CD8-positive, alpha-beta memory T cell (primary cell): ENCODE data around the gene MS4A2. TPM values are rescaled to one million over a fixed set of nuclear protein-coding genes. Genes with fewer than 3 reads are reported as not detected.
"Not testable (repeated sequence)": the region's sequence is repeated elsewhere in the genome, so short reads cannot be mapped to it uniquely, and the experiment has no call there.

ENCODE experiments used
- CTCF ChIA-PET: fragments of 350-600 bp; sonication (Branson Sonifier 250); formaldehyde crosslinking; loops from one replicate; lab custom pipeline; 2021; ENCODE audit warnings: antibody characterized with exemption; lab: Charles Lee
- POLR2A ChIA-PET: fragments of 350-600 bp; sonication (Branson Sonifier 250); formaldehyde crosslinking; loops from one replicate; lab custom pipeline; 2021; ENCODE audit warnings: antibody characterized with exemption; lab: Charles Lee
- DNase-seq, 5 donors: peaks; one replicate each; pipeline versions ENCODE4 v3.0.0 to v3.0.0-alpha.2; 2020 to 2022; ENCODE audit warnings: mixed read lengths in 1 of 5
- H3K27ac ChIP-seq: one replicate; pipeline ENCODE4 v1.7.0; 2013; ENCODE audit warnings: low read depth, mild to moderate bottlenecking, low read length, moderate library complexity
- H3K27me3 ChIP-seq: 2 replicates; pipeline ENCODE4 v1.7.0; 2013; ENCODE audit warnings: low read length, mild to moderate bottlenecking; ENCODE audit not compliant: insufficient read depth, poor library complexity, severe bottlenecking
- H3K36me3 ChIP-seq: 2 replicates; pipeline ENCODE4 v1.7.0; 2013; ENCODE audit warnings: mild to moderate bottlenecking, low read length, moderate library complexity; ENCODE audit not compliant: insufficient read depth
- H3K4me1 ChIP-seq: 2 replicates; pipeline ENCODE4 v1.7.0; 2013; ENCODE audit warnings: mild to moderate bottlenecking, low read length, moderate library complexity; ENCODE audit not compliant: insufficient read depth
- H3K4me3 ChIP-seq: 2 replicates; pipeline ENCODE4 v1.7.0; 2013; ENCODE audit warnings: mild to moderate bottlenecking, low read length
- H3K9me3 ChIP-seq: 2 replicates; pipeline ENCODE4 v1.7.0; 2013; ENCODE audit warnings: mild to moderate bottlenecking, low read length
- H3K27ac Mint-ChIP-seq, 8 donors: one replicate each; pipeline ENCODE4 v1.8.0; 2020 to 2021; ENCODE audit warnings: mixed read lengths in 8 of 8, mild to moderate bottlenecking in 6 of 8, inconsistent platforms in 3 of 8, moderate library complexity in 3 of 8
- H3K27me3 Mint-ChIP-seq, 2 donors: one replicate each; pipeline ENCODE4 v1.8.0; 2020 to 2021; ENCODE audit warnings: mixed read lengths in 2 of 2, mild to moderate bottlenecking in 1 of 2, moderate library complexity in 1 of 2
- H3K36me3 Mint-ChIP-seq, 3 donors: one replicate each; pipeline ENCODE4 v1.8.0; 2020 to 2021; ENCODE audit warnings: mixed read lengths in 3 of 3, inconsistent platforms in 1 of 3, mild to moderate bottlenecking in 1 of 3
- H3K4me1 Mint-ChIP-seq, 3 donors: one replicate each; pipeline ENCODE4 v1.8.0; 2020 to 2021; ENCODE audit warnings: mixed read lengths in 3 of 3, inconsistent platforms in 1 of 3, mild to moderate bottlenecking in 1 of 3
- H3K4me3 Mint-ChIP-seq, 7 donors: one replicate each; pipeline ENCODE4 v1.8.0; 2020 to 2021; ENCODE audit warnings: mixed read lengths in 7 of 7, mild to moderate bottlenecking in 6 of 7, moderate library complexity in 4 of 7, inconsistent platforms in 2 of 7
- H3K9me3 Mint-ChIP-seq, 5 donors: one replicate each; pipeline ENCODE4 v1.8.0; 2020 to 2022; ENCODE audit warnings: mixed read lengths in 5 of 5, mild to moderate bottlenecking in 3 of 5, moderate library complexity in 2 of 5, inconsistent platforms in 1 of 5
- polyA plus RNA-seq: library from polyadenylated mRNA; unstranded; fragments of 300-500 nt; fragmentation: Illumina TruSeq; gene quantifications from one replicate; pipeline ENCODE4 v1.2.3, GENCODE V29; 2021
- total RNA-seq, 2 experiments: library from RNA; stranded (reverse); gene quantifications; one replicate each; pipeline ENCODE4 v1.2.3, GENCODE V29; 2021

MS4A2 gene
- total and polyA plus RNA-seq, 3 experiments from 2014 or later, result not detected

GRCh38 chr11:60125956-60126585 lies 37.6 kb downstream of the MS4A2 start:
- no peak overlapping the region for H3K27ac ChIP-seq
- ChIA-PET CTCF (no interaction called here), POLR2A (no interaction called here)
- no peak overlapping the region for H3K4me3 ChIP-seq
- H3K27ac Mint-ChIP-seq, result no peak overlapping the region
- H3K4me1 Mint-ChIP-seq, result no peaks in the 10 kb centered on the region
- H3K36me3 Mint-ChIP-seq, result no peaks in the 10 kb centered on the region
- H3K36me3 ChIP-seq, result no peaks in the 10 kb centered on the region
- H3K27me3 Mint-ChIP-seq, result peaks cover 0 to 12% of the 10 kb centered on the region in 2 donors
- no peaks in the 10 kb centered on the region for H3K9me3 ChIP-seq
- H3K4me3 Mint-ChIP-seq, result no peak overlapping the region
- no peaks in the 10 kb centered on the region for H3K9me3 Mint-ChIP-seq
- H3K4me1 ChIP-seq, result no peaks in the 10 kb centered on the region
- DNase-seq, result no peak
- no peaks in the 10 kb centered on the region for H3K27me3 ChIP-seq

DNA sequence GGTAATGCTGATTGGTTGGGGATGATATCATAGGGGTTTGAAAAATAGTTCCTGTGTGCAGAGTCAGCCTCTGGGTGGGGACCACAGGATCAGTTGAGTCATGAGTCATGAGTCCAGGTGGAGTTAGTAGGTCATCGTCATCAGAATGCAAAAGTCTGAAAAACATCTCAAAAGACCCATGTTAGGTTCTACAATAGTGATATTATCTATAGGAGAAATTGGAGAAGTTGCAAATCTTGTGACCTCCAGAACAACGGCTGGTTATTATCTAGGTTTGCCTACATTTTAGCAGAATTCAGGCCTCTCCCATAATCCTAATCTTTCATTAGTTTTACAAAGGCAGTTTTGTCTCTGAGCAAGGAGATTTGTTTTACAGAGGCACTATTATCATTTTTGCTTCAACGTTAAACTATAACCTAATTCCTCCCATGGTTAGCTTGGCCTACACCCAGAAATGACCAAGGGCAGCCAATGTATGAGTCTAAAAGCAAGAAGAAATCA lies 38.9 kb downstream of the MS4A2 start:
- Histone ChIP-seq H3K4me1 (no peaks in the 10 kb centered on the region), H3K4me3 (no peak overlapping the region), H3K27ac (peak overlapping the region; percentile 17), H3K36me3 (no peaks in the 10 kb centered on the region), H3K27me3 (no peaks in the 10 kb centered on the region), H3K9me3 (no peaks in the 10 kb centered on the region)
- Mint-ChIP-seq H3K4me1 (no peaks in the 10 kb centered on the region), H3K9me3 (no peaks in the 10 kb centered on the region), H3K27me3 (peaks cover 0 to 14% of the 10 kb centered on the region in 2 donors), H3K4me3 (no peak overlapping the region), H3K27ac (no peak overlapping the region), H3K36me3 (no peaks in the 10 kb centered on the region)
- POLR2A ChIA-PET, result no interaction called here
- CTCF ChIA-PET, result no interaction called here
- no peak for DNase-seq

DNA sequence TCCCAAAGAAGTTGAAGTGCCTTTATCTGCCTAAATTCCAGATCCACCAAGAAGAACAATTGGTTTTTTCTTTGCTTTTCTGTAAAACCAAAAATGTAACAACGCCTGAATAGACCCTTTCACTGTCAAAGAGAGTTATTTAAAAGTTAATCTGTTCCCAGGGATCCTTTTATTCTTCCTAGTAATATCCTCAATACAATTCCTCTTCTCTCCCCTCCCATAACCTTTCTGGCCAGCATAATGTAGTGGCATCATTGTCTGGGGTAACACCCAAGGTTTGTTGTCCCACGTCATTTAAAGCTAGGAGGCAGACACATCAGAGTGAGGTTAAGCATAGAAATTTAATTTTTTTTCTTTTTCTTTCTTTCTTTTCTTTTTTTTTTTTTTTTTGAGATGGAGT lies 39.9 kb downstream of the MS4A2 start:
- H3K27me3 Mint-ChIP-seq, result peaks cover 2 to 8% of the 10 kb centered on the region in 2 donors
- H3K4me3 Mint-ChIP-seq, result no peak overlapping the region
- no peaks in the 10 kb centered on the region for H3K4me1 ChIP-seq
- H3K27ac Mint-ChIP-seq, result no peak overlapping the region
- H3K36me3 Mint-ChIP-seq, result peaks cover 0 to 3% (median 0%) of the 10 kb centered on the region in 3 donors
- H3K9me3 ChIP-seq, result no peaks in the 10 kb centered on the region
- H3K36me3 ChIP-seq, result no peaks in the 10 kb centered on the region
- H3K27ac ChIP-seq, result no peak overlapping the region
- no peak overlapping the region for H3K4me3 ChIP-seq
- no peaks in the 10 kb centered on the region for H3K27me3 ChIP-seq
- no peaks in the 10 kb centered on the region for H3K4me1 Mint-ChIP-seq
- peaks cover 0 to 2% (median 0%) of the 10 kb centered on the region in 5 donors for H3K9me3 Mint-ChIP-seq
- DNase-seq, result no peak
- ChIA-PET POLR2A (no interaction called here), CTCF (no interaction called here)

DNA sequence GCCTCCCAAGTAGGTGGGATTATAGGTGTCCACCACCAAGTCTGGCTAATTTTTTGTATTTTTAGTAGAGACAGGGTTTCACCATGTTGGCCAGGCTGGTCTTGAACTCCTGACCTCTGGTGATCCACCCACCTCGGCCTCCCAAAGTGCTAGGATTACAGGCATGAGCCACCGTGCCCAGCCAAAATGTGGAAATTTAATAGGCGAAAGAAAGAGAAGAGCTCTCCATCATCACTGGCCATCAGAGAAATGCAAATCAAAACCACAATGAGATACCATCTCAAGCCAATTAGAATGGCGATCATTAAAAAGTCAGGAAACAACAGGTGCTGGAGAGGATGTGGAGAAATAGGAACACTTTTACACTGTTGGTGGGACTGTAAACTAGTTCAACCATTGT lies 40.4 kb downstream of the MS4A2 start:
- H3K36me3 Mint-ChIP-seq, H3K4me1 ChIP-seq, H3K4me3 ChIP-seq, DNase-seq, H3K9me3 ChIP-seq, H3K36me3 ChIP-seq, H3K9me3 Mint-ChIP-seq, H3K27ac ChIP-seq, H3K27me3 ChIP-seq, CTCF ChIA-PET, POLR2A ChIA-PET, H3K27ac Mint-ChIP-seq, H3K4me1 Mint-ChIP-seq, H3K4me3 Mint-ChIP-seq: not testable (repeated sequence)
- H3K27me3 Mint-ChIP-seq, result peaks cover 6 to 11% of the 10 kb centered on the region in 2 donors

DNA sequence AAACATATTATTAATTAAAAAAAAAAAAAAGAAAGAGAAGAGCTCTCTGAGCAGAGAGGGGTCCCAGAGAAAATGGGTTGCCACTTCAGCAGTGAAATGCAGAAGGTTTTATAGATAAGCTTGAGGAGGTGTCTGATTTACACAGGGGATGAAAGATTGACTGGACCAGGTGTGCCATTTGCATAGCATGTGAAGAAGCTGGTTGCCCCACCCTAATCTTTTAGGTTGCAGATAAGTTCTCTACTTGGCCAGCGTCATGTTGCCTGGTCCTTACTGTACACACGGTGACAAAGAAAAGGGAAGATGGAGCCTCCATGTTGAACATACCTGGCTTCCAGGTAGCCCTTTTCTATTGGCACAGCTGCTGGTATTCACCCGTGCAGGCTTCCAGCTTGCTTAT lies 41.4 kb downstream of the MS4A2 start:
- Histone ChIP-seq H3K27ac (no peak overlapping the region), H3K27me3 (no peaks in the 10 kb centered on the region), H3K9me3 (no peaks in the 10 kb centered on the region), H3K36me3 (no peaks in the 10 kb centered on the region), H3K4me1 (no peaks in the 10 kb centered on the region), H3K4me3 (no peak overlapping the region)
- POLR2A ChIA-PET, result no interaction called here
- CTCF ChIA-PET, result no interaction called here
- no peak for DNase-seq
- Mint-ChIP-seq H3K4me1 (no peaks in the 10 kb centered on the region), H3K27me3 (peaks cover 10 to 20% of the 10 kb centered on the region in 2 donors), H3K4me3 (no peak overlapping the region), H3K9me3 (peaks cover 0 to 5% (median 0%) of the 10 kb centered on the region in 5 donors), H3K27ac (no peak overlapping the region), H3K36me3 (peaks cover 0 to 7% (median 0%) of the 10 kb centered on the region in 3 donors)

DNA sequence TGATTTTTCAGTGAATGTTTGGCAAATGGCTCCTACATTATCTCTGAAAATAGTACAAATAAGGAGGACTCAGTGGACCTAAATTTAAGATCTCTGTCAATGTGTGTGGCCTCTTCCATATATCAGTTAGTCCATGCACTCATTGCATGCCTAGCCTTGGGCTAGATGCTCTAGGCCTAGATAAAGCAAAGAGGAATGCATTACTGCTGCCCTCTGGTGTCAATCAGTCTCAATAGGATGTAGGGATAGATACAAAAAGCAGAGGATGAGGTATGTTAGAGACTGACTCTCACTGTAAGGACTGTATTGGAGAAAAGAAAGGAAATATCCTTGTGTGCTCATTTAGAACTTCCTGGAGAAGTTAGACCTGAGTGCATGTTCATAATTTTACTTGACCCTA lies 42.0 kb downstream of the MS4A2 start:
- Histone ChIP-seq H3K4me3 (no peak overlapping the region), H3K27ac (no peak overlapping the region), H3K36me3 (no peaks in the 10 kb centered on the region), H3K27me3 (no peaks in the 10 kb centered on the region), H3K4me1 (no peaks in the 10 kb centered on the region), H3K9me3 (no peaks in the 10 kb centered on the region)
- Mint-ChIP-seq H3K4me3 (no peak overlapping the region), H3K4me1 (no peaks in the 10 kb centered on the region), H3K36me3 (peaks cover 0 to 7% (median 0%) of the 10 kb centered on the region in 3 donors), H3K27ac (no peak overlapping the region), H3K27me3 (peaks cover 10 to 20% of the 10 kb centered on the region in 2 donors), H3K9me3 (peaks cover 0 to 5% (median 0%) of the 10 kb centered on the region in 5 donors)
- DNase-seq, result peak in 1 of 5 donors; percentile 1
- ChIA-PET CTCF (no interaction called here), POLR2A (no interaction called here)

DNA sequence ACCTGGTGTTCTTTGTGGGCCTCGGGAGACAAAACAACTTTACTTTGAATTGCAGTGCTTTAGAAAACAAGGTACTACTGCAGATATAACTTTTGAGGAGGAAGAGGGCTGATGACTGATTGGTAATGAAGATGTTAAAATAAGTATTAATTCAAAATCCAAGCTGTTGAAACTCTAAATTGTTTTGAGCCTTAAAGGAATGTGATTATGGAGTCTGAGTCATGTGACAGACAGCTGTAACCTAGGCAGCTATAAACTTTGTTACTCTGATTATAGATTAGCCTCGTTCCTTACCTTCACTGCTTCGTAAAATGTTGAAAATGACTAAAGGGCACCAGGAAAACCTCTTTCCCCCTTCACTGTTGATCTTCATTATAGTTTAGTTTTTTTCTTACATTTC lies 43.4 kb downstream of the MS4A2 start:
- no peak overlapping the region for H3K4me3 ChIP-seq
- no peaks in the 10 kb centered on the region for H3K9me3 ChIP-seq
- DNase-seq, result no peak
- no peaks in the 10 kb centered on the region for H3K4me1 ChIP-seq
- peaks cover 0 to 8% (median 4%) of the 10 kb centered on the region in 5 donors for H3K9me3 Mint-ChIP-seq
- ChIA-PET POLR2A (no interaction called here), CTCF (no interaction called here)
- no peak overlapping the region for H3K4me3 Mint-ChIP-seq
- peaks cover 0 to 7% (median 0%) of the 10 kb centered on the region in 3 donors for H3K36me3 Mint-ChIP-seq
- H3K27ac Mint-ChIP-seq, result no peak overlapping the region
- no peaks in the 10 kb centered on the region for H3K4me1 Mint-ChIP-seq
- H3K27ac ChIP-seq, result no peak overlapping the region
- no peaks in the 10 kb centered on the region for H3K36me3 ChIP-seq
- H3K27me3 ChIP-seq, result no peaks in the 10 kb centered on the region
- H3K27me3 Mint-ChIP-seq, result peaks cover 11 to 25% of the 10 kb centered on the region in 2 donors

DNA sequence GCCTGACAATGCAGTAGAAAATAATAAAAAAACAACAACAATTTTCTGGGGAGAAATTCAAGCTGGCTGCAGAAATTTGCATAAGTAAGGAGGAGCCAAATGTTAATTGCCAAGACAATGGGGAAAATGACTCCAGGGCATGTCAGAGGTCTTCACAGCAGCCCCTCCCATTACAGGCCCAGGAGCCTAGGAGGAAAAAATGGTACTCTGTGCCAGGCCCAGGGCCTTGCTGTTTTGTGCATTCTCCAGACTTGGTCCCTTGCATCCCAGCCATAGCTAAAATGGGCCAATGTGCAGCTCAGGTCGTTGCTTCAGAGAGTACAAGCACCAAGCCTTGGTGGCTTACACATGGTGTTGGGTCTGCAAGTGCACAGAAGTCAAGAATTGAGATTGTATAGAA lies 45.5 kb downstream of the MS4A2 start:
- DNase-seq, result no peak
- Histone ChIP-seq H3K27me3 (no peaks in the 10 kb centered on the region), H3K36me3 (no peaks in the 10 kb centered on the region), H3K4me3 (no peak overlapping the region), H3K27ac (no peak overlapping the region), H3K4me1 (no peaks in the 10 kb centered on the region), H3K9me3 (no peaks in the 10 kb centered on the region)
- Mint-ChIP-seq H3K27ac (no peak overlapping the region), H3K4me1 (no peaks in the 10 kb centered on the region), H3K36me3 (peaks cover 0 to 7% (median 0%) of the 10 kb centered on the region in 3 donors), H3K4me3 (no peak overlapping the region), H3K27me3 (peaks cover 11 to 24% of the 10 kb centered on the region in 2 donors), H3K9me3 (peaks cover 0 to 8% (median 4%) of the 10 kb centered on the region in 5 donors)
- ChIA-PET CTCF (no interaction called here), POLR2A (no interaction called here)
